Activated CD8-positive, alpha-beta memory T cell treated with anti-CD3 and anti-CD28 coated beads, Interleukin-2, amount 50 U/mL, for 24 hours (primary cell): ENCODE measurements around the gene TAF1D.
"Not testable (repeated sequence)": the region's sequence is repeated elsewhere in the genome, so short reads cannot be mapped to it uniquely, and the experiment has no call there.

Source experiments
- DNase-seq: peaks from one replicate; pipeline ENCODE4 v3.0.0-alpha.2; 2020; ENCODE audit errors: extremely low read depth

The TAF1D gene

GRCh38 chr11:93747122-93747521, 5.8 kb upstream of the TAF1D start:
- no peak for DNase-seq

DNA sequence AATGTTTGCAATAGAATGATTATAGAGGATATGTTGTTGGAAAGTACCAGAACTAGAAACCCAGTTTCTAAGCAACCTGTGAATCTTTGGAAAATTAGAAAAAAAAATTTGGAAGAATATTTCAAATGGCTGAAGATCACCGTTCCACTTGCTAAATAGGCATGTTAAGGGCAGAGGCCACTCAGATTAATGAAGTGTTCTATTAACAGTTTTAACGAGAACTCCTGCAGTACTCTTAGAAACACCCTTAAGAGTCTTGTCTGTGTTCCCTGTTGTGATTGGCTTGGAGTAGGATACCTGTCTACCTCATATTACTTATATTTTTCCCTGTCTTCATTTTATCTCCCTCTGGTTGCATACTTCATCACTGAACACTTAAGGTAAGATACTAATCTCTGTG, 4.8 kb upstream of the TAF1D start:
- DNase-seq, result no peak

GRCh38 chr11:93745005-93745755, 3.9 kb upstream of the TAF1D start:
- not testable (repeated sequence) for DNase-seq

- DNase-seq, result no peak
Measured at GRCh38 chr11:93744669-93745004, 3.3 kb upstream of the TAF1D start.

DNA sequence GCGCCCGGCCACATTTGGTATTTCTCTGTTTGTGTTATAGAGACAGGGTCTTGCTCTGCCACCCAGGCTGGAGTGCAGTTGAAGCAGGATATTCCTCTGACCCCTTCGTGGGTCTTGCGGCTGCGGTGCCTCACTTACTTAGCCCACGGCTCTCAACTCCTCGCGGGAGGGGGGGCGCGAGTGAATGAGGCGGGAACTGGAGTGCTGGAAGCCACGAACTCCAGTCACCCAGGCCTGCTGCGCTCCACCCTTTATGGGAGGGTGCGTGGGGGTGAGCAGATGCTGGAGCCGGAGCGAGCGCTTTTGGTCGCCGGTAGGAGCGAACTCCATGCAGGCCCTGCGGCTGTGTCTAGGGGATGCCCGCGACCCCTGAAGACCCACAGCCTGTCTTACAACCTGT, 2.0 kb upstream of the TAF1D start:
- DNase-seq, result no peak

- no peak for DNase-seq
Measured at GRCh38 chr11:93741882-93742226, 559 bp upstream of the TAF1D start.

- DNase-seq, result peak; percentile 29
Measured at GRCh38 chr11:93740730-93741093, 583 bp downstream of the TAF1D start.

- DNase-seq, result peak; percentile 28
Measured at GRCh38 chr11:93740031-93740729, 1.1 kb downstream of the TAF1D start.

DNA sequence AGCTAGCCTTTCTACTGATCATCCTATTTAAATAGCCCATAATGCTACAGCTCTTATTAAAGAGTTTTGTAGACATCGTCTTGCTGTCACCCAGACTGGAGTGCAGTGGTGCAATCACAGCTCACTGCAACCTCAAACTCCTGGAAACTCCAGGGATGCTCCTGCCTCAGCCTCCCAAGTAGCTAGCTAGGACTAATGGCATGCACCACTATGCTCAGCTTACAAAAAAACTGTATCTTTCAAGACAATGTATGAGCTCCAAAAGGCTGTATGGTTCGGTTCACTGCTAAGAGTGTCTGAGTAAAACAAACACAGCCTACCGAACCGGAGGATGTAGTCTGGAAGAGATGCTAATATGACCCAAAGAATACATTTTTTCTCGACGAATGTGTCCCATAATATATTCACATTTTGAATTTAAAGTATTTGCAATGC, 2.6 kb downstream of the TAF1D start:
- no peak for DNase-seq

DNA sequence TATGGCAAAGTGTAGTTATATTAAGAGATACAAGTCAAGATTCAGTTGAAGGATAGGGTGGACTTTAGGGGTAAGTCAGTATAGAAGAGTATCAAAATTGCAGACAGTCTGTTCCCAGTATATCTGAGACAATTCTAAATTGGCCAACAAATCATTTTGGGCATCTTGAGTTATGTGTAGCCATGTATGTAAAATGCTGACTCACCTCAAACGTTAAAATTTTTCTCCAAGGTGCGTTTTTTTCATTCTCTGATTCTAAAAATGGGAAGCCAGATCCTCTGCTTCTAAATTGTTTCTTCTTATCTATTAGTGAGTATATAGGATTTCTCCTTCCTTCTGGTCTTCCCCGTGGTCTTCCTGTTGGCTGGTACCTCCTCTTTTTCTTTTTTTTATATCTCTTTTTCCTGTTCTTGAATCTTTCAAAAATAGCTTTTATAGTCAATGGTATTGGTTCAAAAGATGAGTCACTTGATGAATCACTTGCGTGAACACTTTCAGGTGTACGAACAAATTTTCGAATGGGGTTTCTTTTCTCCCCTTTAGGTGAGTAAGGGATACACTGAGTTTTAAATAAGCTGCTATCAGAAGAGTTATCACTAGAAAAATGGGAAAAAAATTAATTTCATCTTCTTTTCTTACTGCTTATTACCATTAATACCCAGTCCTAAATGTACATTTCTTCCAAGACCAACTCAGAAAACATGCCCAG, 3.2 kb downstream of the TAF1D start:
- no peak for DNase-seq

- no peak for DNase-seq
Measured at GRCh38 chr11:93736129-93736528, 5.2 kb downstream of the TAF1D start.

DNA sequence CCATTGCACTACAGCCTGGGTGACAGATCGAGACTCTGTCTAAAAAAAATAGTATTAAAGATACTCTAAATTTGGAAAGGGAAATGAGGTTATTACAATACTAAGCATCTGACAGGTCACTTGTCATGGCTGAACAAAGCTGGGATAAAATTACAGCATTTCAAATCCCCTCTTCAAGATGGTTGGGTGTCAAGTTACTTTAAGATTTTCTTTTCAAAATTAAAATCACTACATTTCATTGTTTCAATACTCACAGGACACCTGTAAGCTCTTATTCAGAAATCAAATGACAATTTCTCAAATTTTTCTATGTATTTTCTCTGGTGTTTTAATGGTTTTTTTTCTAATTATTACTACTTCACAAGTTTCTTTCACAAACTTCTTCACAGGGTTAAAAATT, 5.7 kb downstream of the TAF1D start:
- no peak for DNase-seq

GRCh38 chr11:93734427-93735222, 6.7 kb downstream of the TAF1D start:
- no peak for DNase-seq

DNA sequence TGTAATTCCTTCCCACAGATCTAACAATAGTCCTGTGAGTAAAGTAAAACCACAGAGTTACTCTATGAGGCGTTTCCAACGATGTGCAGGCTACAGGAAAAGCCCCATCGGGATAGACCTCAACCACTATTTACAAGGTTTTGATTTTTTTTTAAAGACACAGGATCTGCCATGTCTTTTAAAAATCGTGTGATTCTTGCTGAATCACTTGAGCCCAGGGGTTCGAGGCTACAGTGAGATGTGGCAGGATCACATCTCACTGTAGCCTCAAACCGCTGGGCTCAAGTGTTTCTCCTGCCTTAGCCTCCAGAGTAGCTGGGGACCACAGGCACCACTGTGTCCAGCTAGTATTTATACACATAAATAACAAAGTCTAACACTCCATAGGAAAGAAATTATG, 7.8 kb downstream of the TAF1D start:
- no peak for DNase-seq

DNA sequence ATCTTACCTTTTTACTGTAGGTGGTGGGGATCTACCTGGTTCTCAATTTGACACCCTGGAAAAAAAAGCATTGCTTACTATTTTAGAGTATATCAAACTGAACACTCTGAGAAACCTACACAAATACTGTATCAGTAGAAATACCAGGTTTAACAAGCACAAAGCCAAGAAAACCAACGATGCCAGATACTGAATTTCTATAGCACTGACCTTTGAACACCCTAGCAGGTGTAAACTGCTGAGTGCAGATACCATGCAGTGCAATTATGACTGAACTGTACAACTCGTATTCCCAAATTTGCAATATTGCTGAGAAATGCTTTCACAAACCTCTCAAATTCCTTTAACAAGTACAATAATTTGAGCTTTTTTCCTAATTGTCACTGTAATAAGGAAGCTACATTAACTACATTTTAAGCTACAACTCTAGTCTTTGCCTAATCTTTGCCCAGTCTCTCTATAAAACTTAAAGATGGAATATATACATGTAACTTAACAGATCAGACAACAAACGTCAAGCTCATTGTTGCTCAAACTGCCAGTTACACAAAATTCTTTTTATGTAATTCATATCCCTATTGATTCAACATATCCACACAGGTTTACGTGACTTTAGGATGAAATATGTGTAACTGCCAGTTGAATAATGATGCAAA, 8.9 kb downstream of the TAF1D start:
- no peak for DNase-seq

- no peak for DNase-seq
Measured at GRCh38 chr11:93730108-93731107, 10.9 kb downstream of the TAF1D start.

- DNase-seq, result no peak
Measured at GRCh38 chr11:93729129-93729616, 12.1 kb downstream of the TAF1D start.

- DNase-seq, result no peak
Measured at GRCh38 chr11:93728792-93729128, 12.5 kb downstream of the TAF1D start.

GRCh38 chr11:93727985-93728791, 13.1 kb downstream of the TAF1D start:
- no peak for DNase-seq

DNA sequence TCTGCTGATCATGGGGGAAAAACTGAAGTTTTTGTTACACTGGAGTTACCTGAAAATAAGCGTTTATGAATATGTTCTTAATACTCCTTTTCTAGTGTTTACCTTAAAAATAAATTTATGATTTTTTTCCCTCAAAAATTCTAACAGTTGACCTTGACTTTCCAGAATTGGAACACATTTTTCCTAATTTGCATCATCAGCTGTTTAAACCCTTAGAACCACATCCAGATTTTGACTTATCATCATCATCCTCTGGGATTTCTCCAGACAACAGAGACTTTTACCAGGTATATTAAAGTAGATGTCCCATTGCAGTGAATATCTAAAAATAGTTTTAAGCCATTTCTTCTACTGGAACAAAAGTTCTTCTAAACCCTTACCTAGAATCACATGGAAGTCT, 17.2 kb downstream of the TAF1D start:
- DNase-seq, result no peak
